Measurements from ENCODE around the gene KLF1.

DNA sequence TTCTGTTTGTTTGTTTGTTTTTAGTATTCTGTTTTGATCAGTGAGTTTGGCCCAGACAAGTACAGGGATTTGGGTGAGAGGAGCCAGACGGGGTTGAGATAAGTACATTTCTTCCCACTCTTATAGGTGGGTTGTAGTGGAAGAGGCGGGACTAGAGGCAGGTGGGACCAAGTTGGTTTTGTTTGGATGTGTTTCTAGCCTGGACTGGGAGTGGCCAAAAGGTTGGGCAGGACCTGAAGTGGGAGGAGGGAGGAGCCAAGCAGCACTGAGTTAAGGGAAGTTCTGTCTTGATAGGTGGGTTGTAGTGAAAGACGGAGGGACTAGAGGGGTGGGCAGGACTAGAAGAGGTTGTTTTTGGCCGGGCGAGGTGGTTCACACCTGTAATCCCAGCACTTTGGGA, 14.7 kb downstream of the KLF1 start:
- TF ChIP-seq POLR2A (IDR thresholded peaks at IDR 0.05; ENCODE audit: low read length) (no peak), GATA1 (IDR thresholded peaks at IDR 0.05; ENCODE audit: low read depth, low read length) (no peak)
